ENCODE data around the gene TWIST1. TPM values are rescaled to one million over a fixed set of nuclear protein-coding genes. Genes with fewer than 3 reads are reported as not detected.

The TWIST1 gene
- total and polyA plus RNA-seq, 2 of the 13 experiments (the other 11 are each of a cell fraction or from before 2014, with no cell fraction given), result not detected

GRCh38 chr7:19112274-19113001, 5.0 kb downstream of the TWIST1 start:
- Histone ChIP-seq H3K4me1 (ENCODE audit: insufficient read depth, low read length) (no peaks in the 10 kb centered on the region), H4K20me1 (ENCODE audit: insufficient read depth, low read length) (no peaks in the 10 kb centered on the region), H3K27me3 (ENCODE audit: control insufficient read depth in 1 of 2, insufficient read depth in 2 of 2, low read length in 2 of 2) (peaks cover 2 to 40% of the 10 kb centered on the region in 2 experiments; a peak in 2 of 5 replicates), H3K36me3 (replicated peaks in 1 of 2; ENCODE audit: control insufficient read depth in 1 of 2, insufficient read depth in 2 of 2, low read length in 2 of 2) (no peaks in the 10 kb centered on the region), H3K4me3 (replicated peaks in 1 of 3; ENCODE audit: insufficient read depth in 1 of 3, low read depth in 2 of 3, low read length in 3 of 3) (no peak overlapping the region), H3K9ac (ENCODE audit: insufficient read depth, low read depth, low read length) (no peak overlapping the region), H3K79me2 (ENCODE audit: insufficient read depth, low read length) (no peaks in the 10 kb centered on the region), H2AFZ (ENCODE audit: low read length) (no peak overlapping the region), H3K4me2 (ENCODE audit: low read depth, low read length) (no peak overlapping the region), H3K27ac (ENCODE audit: extremely low read length, insufficient read depth, low read length) (no peak overlapping the region), H3K9me3 (ENCODE audit: low read length) (no peaks in the 10 kb centered on the region)
- in situ Hi-C loops (cut with HindIII; ENCODE audit: extremely low pct_ligation_motif_present, low pct_unique_long_range_greater_than_20kb) (loop anchor here (25.0 kb wide), 1 partner anchor 550 kb away; no protein-coding TSS in a partner anchor), intact Hi-C loops (cut with micrococcal nuclease; ENCODE audit: unreplicated experiment) (no loop called here)
- ChIA-PET CTCF (ENCODE audit: low intra/inter-chr PET ratio, low total read pairs) (no interaction called here), POLR2A (no interaction called here)
- 11% methylated on average over 38 of the region's 42 CpGs for WGBS (ENCODE audit: low lambda C conversion rate)
- BruUV-seq (replicated peaks), result no TSS peak
- no peak for DNase-seq (ENCODE audit: low spot score)
- no peak for FAIRE-seq
- TF ChIP-seq ZBTB40 (IDR thresholded peaks at IDR 0.05) (no peak), ZBTB40 (CRISPR knock-in tag; IDR thresholded peaks at IDR 0.05) (no peak), CERS6 (CRISPR knock-in tag; IDR thresholded peaks at IDR 0.05) (no peak), ZNF776 (CRISPR knock-in tag; IDR thresholded peaks at IDR 0.05) (no peak), RNF2 (conservative IDR thresholded peaks at IDR 0.05; ENCODE audit: low read depth) (no peak), ZNF317 (CRISPR knock-in tag; IDR thresholded peaks at IDR 0.05) (no peak), SALL2 (CRISPR knock-in tag; IDR thresholded peaks at IDR 0.05) (no peak), KLF6 (CRISPR knock-in tag; IDR thresholded peaks at IDR 0.05) (no peak), MEF2D (CRISPR knock-in tag; IDR thresholded peaks at IDR 0.05) (no peak), WIZ (CRISPR knock-in tag; IDR thresholded peaks at IDR 0.05) (no peak), ZNF253 (CRISPR knock-in tag; IDR thresholded peaks at IDR 0.05; ENCODE audit: borderline replicate concordance) (no peak), ZNF75D (CRISPR knock-in tag; IDR thresholded peaks at IDR 0.05; ENCODE audit: borderline replicate concordance) (no peak)
- no peak for ATAC-seq

All from HepG2 (cell line).